K562 (cell line): ENCODE results near the gene MYO18B.

Experiments
- EZH2 ChIP-seq: IDR thresholded peaks from 2 replicates; pipeline ENCODE4 v1.6.1; 2012; ENCODE audit warnings: low read depth, mild to moderate bottlenecking, inconsistent platforms, low read length, borderline replicate concordance
- OTX1 ChIP-seq: fragments of 450-650 bp; formaldehyde crosslinking; IDR thresholded peaks from 2 replicates; pipeline ENCODE4 v1.4.0; 2022; ENCODE audit warnings: mild to moderate bottlenecking
- RBM22 ChIP-seq: fragments of 200-400 bp; formaldehyde crosslinking; IDR thresholded peaks from 2 replicates; pipeline ENCODE4 v1.6.1; 2018; ENCODE audit warnings: low read length, low read depth; ENCODE audit not compliant: poor library complexity, severe bottlenecking
- SRF ChIP-seq, 2 experiments: fragments of 250-450, 450-650 bp in 1 of 2; sonication (Bioruptor Pico) in 1 of 2; sonication (generic) in 1 of 2; formaldehyde crosslinking; IDR thresholded peaks; 2 replicates each; pipeline versions ENCODE4 v1.5.0 to v1.5.1; 2020 to 2022; ENCODE audit warnings: mild to moderate bottlenecking in 1 of 2, missing genetic modification reagents in 1 of 2
- ZNF253 ChIP-seq: fragments of 250-450 bp; sonication (Bioruptor Pico); conservative IDR thresholded peaks from 2 replicates; pipeline ENCODE4 v1.6.1; 2021; ENCODE audit warnings: mild to moderate bottlenecking
- ZNF384 ChIP-seq: IDR thresholded peaks from 2 replicates; pipeline ENCODE4 v1.6.1; 2012; ENCODE audit warnings: low read depth, low read length, improper control_type of control experiment
- TF ChIP-seq, protein P1 (sequence below), 3 experiments: IDR thresholded peaks in 2 of 3; conservative IDR thresholded peaks in 1 of 3; 2 replicates each; pipeline ENCODE4 v1.5.1; 2011 to 2012; ENCODE audit warnings: low read length in 3 of 3, mild to moderate bottlenecking in 3 of 3, control low read depth in 2 of 3, improper control_type of control experiment in 1 of 3, inconsistent platforms in 1 of 3, low read depth in 1 of 3, mixed read lengths in 1 of 3, moderate library complexity in 1 of 3; ENCODE audit not compliant: insufficient read depth in 2 of 3

DNA sequence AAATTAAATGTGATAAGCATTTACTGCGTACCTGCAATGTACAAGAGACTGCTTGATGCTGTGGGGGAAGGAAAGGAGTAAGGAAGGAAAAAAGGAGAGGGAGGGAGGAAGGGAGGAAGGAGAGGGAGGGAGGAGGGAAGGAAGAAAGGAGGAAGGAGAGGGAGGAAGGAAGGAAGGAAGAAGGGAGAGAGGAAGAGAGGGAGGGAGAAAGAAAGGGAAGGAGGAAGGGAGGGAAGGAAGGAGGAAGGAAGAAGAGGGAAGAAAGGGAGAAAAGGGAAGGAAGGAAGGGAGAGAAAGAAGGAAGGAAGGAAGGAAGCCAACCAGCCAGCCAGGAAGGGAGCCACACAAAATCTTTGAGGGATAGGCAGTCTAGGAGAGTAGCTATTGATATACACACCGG lies 44.0 kb upstream of the MYO18B start:
- no peak for TF ChIP-seq SRF (CRISPR knock-in tag; IDR thresholded peaks at IDR 0.05)
- TF ChIP-seq OTX1 = no peak
- TF ChIP-seq ZNF384 = no peak
- no peak for TF ChIP-seq EZH2
- TF ChIP-seq RBM22 = no peak
- no peak for TF ChIP-seq ZNF253
- TF ChIP-seq, protein P1, sequence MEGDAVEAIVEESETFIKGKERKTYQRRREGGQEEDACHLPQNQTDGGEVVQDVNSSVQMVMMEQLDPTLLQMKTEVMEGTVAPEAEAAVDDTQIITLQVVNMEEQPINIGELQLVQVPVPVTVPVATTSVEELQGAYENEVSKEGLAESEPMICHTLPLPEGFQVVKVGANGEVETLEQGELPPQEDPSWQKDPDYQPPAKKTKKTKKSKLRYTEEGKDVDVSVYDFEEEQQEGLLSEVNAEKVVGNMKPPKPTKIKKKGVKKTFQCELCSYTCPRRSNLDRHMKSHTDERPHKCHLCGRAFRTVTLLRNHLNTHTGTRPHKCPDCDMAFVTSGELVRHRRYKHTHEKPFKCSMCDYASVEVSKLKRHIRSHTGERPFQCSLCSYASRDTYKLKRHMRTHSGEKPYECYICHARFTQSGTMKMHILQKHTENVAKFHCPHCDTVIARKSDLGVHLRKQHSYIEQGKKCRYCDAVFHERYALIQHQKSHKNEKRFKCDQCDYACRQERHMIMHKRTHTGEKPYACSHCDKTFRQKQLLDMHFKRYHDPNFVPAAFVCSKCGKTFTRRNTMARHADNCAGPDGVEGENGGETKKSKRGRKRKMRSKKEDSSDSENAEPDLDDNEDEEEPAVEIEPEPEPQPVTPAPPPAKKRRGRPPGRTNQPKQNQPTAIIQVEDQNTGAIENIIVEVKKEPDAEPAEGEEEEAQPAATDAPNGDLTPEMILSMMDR (IDR thresholded peaks at IDR 0.05 in 2 of 3, conservative IDR thresholded peaks at IDR 0.05 in 1 of 3; ENCODE audit: insufficient read depth in 2 of 3, low read depth in 1 of 3, low read length in 3 of 3) = no peak
